ENCODE data around the gene CASP2.

- TF ChIP-seq CTCF (conservative IDR thresholded peaks at IDR 0.05) = no peak
- TF ChIP-seq EZH2 (IDR thresholded peaks at IDR 0.05; ENCODE audit: low read depth) = no peak
Measured at GRCh38 chr7:143287339-143287934, 714 bp upstream of the CASP2 start.
